Uterus (tissue), 2 donors: ENCODE data around the gene PRKAG2.

Experiments
- CTCF ChIP-seq, 4 experiments: fragments of 200-600 bp in 2 of 4; fragments of 450-650 bp in 2 of 4; sonication (generic) in 2 of 4; IDR thresholded peaks; one replicate each; pipeline ENCODE4 v1.5.1; 2016 to 2019; ENCODE audit warnings: antibody characterized with exemption in 4 of 4, mild to moderate bottlenecking in 2 of 4, moderate library complexity in 1 of 4
- POLR2A ChIP-seq, 2 donors: fragments of 450-650 bp; IDR thresholded peaks; one replicate each; pipeline ENCODE4 v1.6.1; 2016; ENCODE audit warnings: antibody characterized with exemption in 2 of 2, mild to moderate bottlenecking in 1 of 2, moderate library complexity in 1 of 2

GRCh38 chr7:151524845-151525244, 352.1 kb downstream of the PRKAG2 start:
- TF ChIP-seq CTCF (IDR thresholded peaks at IDR 0.05) (no peak), POLR2A (IDR thresholded peaks at IDR 0.05) (no peak)
